Measurements from ENCODE around the gene ZNF423.

Gene ZNF423

GRCh38 chr16:49844359-49844758, 11.6 kb downstream of the ZNF423 start:
- no peak for TF ChIP-seq REST (IDR thresholded peaks at IDR 0.05; ENCODE audit: insufficient read depth in 1 of 2, low read depth in 2 of 2, low read length in 2 of 2)

GRCh38 chr16:49843758-49844157, 12.2 kb downstream of the ZNF423 start:
- no peak for TF ChIP-seq SIN3A (IDR thresholded peaks at IDR 0.05; ENCODE audit: borderline replicate concordance, insufficient read depth, low read length)
- no peak for TF ChIP-seq POLR2AphosphoS5 (IDR thresholded peaks at IDR 0.05; ENCODE audit: low read depth, low read length)
- TF ChIP-seq REST (IDR thresholded peaks at IDR 0.05; ENCODE audit: insufficient read depth in 1 of 2, low read depth in 2 of 2, low read length in 2 of 2) = no peak

- TF ChIP-seq POLR2AphosphoS5 (IDR thresholded peaks at IDR 0.05; ENCODE audit: low read depth, low read length) = no peak
- no peak for TF ChIP-seq SIN3A (IDR thresholded peaks at IDR 0.05; ENCODE audit: borderline replicate concordance, insufficient read depth, low read length)
- no peak for TF ChIP-seq TAF1 (IDR thresholded peaks at IDR 0.05; ENCODE audit: borderline replicate concordance, insufficient read depth, low read length)
- TF ChIP-seq FOXP2 (optimal IDR thresholded peaks at IDR 0.05; ENCODE audit: borderline replicate concordance, extremely low read depth, extremely low read length, insufficient read depth) = no peak
- no peak for TF ChIP-seq REST (IDR thresholded peaks at IDR 0.05; ENCODE audit: insufficient read depth in 1 of 2, low read depth in 2 of 2, low read length in 2 of 2)
Measured at GRCh38 chr16:49842972-49843371, 12.9 kb downstream of the ZNF423 start.

GRCh38 chr16:49839017-49839825, 16.7 kb downstream of the ZNF423 start:
- TF ChIP-seq FOXP2 (optimal IDR thresholded peaks at IDR 0.05; ENCODE audit: borderline replicate concordance, extremely low read depth, extremely low read length, insufficient read depth) = no peak
- TF ChIP-seq POLR2AphosphoS5 (IDR thresholded peaks at IDR 0.05; ENCODE audit: low read depth, low read length) = no peak
- no peak for TF ChIP-seq SIN3A (IDR thresholded peaks at IDR 0.05; ENCODE audit: borderline replicate concordance, insufficient read depth, low read length)
- TF ChIP-seq REST (IDR thresholded peaks at IDR 0.05; ENCODE audit: insufficient read depth in 1 of 2, low read depth in 2 of 2, low read length in 2 of 2) = no peak
- TF ChIP-seq TAF1 (IDR thresholded peaks at IDR 0.05; ENCODE audit: borderline replicate concordance, insufficient read depth, low read length) = no peak

- no peak for TF ChIP-seq TAF1 (IDR thresholded peaks at IDR 0.05; ENCODE audit: borderline replicate concordance, insufficient read depth, low read length)
- no peak for TF ChIP-seq FOXP2 (optimal IDR thresholded peaks at IDR 0.05; ENCODE audit: borderline replicate concordance, extremely low read depth, extremely low read length, insufficient read depth)
- no peak for TF ChIP-seq REST (IDR thresholded peaks at IDR 0.05; ENCODE audit: insufficient read depth in 1 of 2, low read depth in 2 of 2, low read length in 2 of 2)
- TF ChIP-seq POLR2AphosphoS5 (IDR thresholded peaks at IDR 0.05; ENCODE audit: low read depth, low read length) = no peak
- TF ChIP-seq SIN3A (IDR thresholded peaks at IDR 0.05; ENCODE audit: borderline replicate concordance, insufficient read depth, low read length) = no peak
Measured at GRCh38 chr16:49838441-49839016, 17.4 kb downstream of the ZNF423 start.

Data from PFSK-1 (cell line).